HEK293 (cell line): ENCODE measurements around the gene CFAP221.

ENCODE experiments used
- CTCF ChIA-PET: fragments of 350-600 bp; formaldehyde crosslinking; extraction: SDS; loops from one replicate; lab custom pipeline; 2021; ENCODE audit warnings: antibody characterized with exemption; lab: Yijun Ruan, JAX
- POLR2A ChIA-PET: fragments of 300-600 bp; formaldehyde crosslinking; extraction: SDS; loops from one replicate; lab custom pipeline; 2020; ENCODE audit warnings: antibody characterized with exemption, inconsistent platforms; lab: Yijun Ruan, JAX
- H3K27ac ChIP-seq: fragments of 200-500 bp; sonication (Bioruptor generic); 2 replicates; pipeline ENCODE4 v1.5.1; 2014; ENCODE audit warnings: low read depth, low read length, control low read depth, inconsistent platforms; ENCODE audit errors: extremely low read depth
- H3K36me3 ChIP-seq, 2 experiments: fragments of 200-500 bp in 1 of 2; sonication (Bioruptor generic) in 1 of 2; 1 replicate in 1 of 2; 2 replicates in 1 of 2; pipeline ENCODE4 v1.5.1; 2014 to 2017; ENCODE audit warnings: inconsistent platforms in 2 of 2, low read length in 2 of 2; ENCODE audit not compliant: control insufficient read depth in 2 of 2, insufficient read depth in 1 of 2
- H3K4me1 ChIP-seq: fragments of 200-500 bp; sonication (Bioruptor generic); 2 replicates; pipeline ENCODE4 v1.5.1; 2014; ENCODE audit warnings: mild to moderate bottlenecking, low read length, inconsistent platforms; ENCODE audit not compliant: control insufficient read depth, insufficient read depth
- H3K4me3 ChIP-seq: 2 replicates; pipeline ENCODE4 v1.5.1; 2011; ENCODE audit warnings: low read depth, mild to moderate bottlenecking, control low read depth, low read length, moderate library complexity
- H3K9me3 ChIP-seq: fragments of 200-500 bp; sonication (Bioruptor generic); 2 replicates; pipeline ENCODE4 v1.5.1; 2014; ENCODE audit warnings: low read depth, low read length, inconsistent platforms; ENCODE audit not compliant: control insufficient read depth, insufficient read depth
- HOXA7 ChIP-seq: sonication (generic); formaldehyde crosslinking; IDR thresholded peaks from 2 replicates; pipeline ENCODE4 v1.8.1; 2022; ENCODE audit warnings: missing genetic modification reagents, borderline replicate concordance
- IKZF3 ChIP-seq: fragments of 450-650 bp; IDR thresholded peaks from 2 replicates; pipeline ENCODE4 v1.5.0; 2018; ENCODE audit warnings: missing biosample characterization, mild to moderate bottlenecking, missing genetic modification characterization, moderate library complexity
- ZBTB1 ChIP-seq: fragments of 450-650 bp; formaldehyde crosslinking; IDR thresholded peaks from 2 replicates; pipeline ENCODE4 v1.5.1; 2016; ENCODE audit warnings: missing biosample characterization, missing genetic modification characterization
- ZBTB11 ChIP-seq: fragments of 450-650 bp; formaldehyde crosslinking; conservative IDR thresholded peaks from 2 replicates; pipeline ENCODE4 v1.5.1; 2016; ENCODE audit warnings: low read depth, missing biosample characterization, missing genetic modification characterization
- ZNF174 ChIP-seq: fragments of 450-650 bp; formaldehyde crosslinking; IDR thresholded peaks from 2 replicates; pipeline ENCODE4 v1.5.0; 2017; ENCODE audit warnings: missing biosample characterization, mild to moderate bottlenecking, missing genetic modification characterization
- ZNF202 ChIP-seq: fragments of 450-650 bp; formaldehyde crosslinking; IDR thresholded peaks from 2 replicates; pipeline ENCODE4 v1.5.1; 2016; ENCODE audit warnings: missing biosample characterization, missing genetic modification characterization, borderline replicate concordance
- ZNF214 ChIP-seq: fragments of 450-650 bp; formaldehyde crosslinking; IDR thresholded peaks from 2 replicates; pipeline ENCODE4 v1.5.1; 2017; ENCODE audit warnings: missing biosample characterization, mild to moderate bottlenecking, missing genetic modification characterization, borderline replicate concordance
- ZNF274 ChIP-seq, 2 experiments: fragments of 200-500 bp in 1 of 2; fragments of 450-650 bp in 1 of 2; sonication (Bioruptor generic) in 1 of 2; formaldehyde crosslinking in 1 of 2; IDR thresholded peaks; 2 replicates each; pipeline versions ENCODE4 v1.5.1 to v1.6.1; 2014 to 2016; ENCODE audit warnings: borderline replicate concordance in 1 of 2, inconsistent platforms in 1 of 2, low read length in 1 of 2, missing biosample characterization in 1 of 2, missing genetic modification characterization in 1 of 2
- ZNF37A ChIP-seq: fragments of 450-650 bp; IDR thresholded peaks from 2 replicates; pipeline ENCODE4 v1.5.1; 2018; ENCODE audit warnings: missing biosample characterization, missing genetic modification characterization
- ZNF76 ChIP-seq: fragments of 450-650 bp; formaldehyde crosslinking; IDR thresholded peaks from 2 replicates; pipeline ENCODE4; 2016; ENCODE audit warnings: low read depth, missing biosample characterization, missing genetic modification characterization, borderline replicate concordance
- ZNF768 ChIP-seq: fragments of 450-650 bp; formaldehyde crosslinking; IDR thresholded peaks from 2 replicates; pipeline ENCODE4 v1.5.1; 2018; ENCODE audit warnings: missing biosample characterization, mild to moderate bottlenecking, missing genetic modification characterization
- ZNF830 ChIP-seq: fragments of 450-650 bp; IDR thresholded peaks from 2 replicates; pipeline ENCODE4 v1.5.0; 2018; ENCODE audit warnings: missing biosample characterization, missing genetic modification characterization, low read depth, mild to moderate bottlenecking, moderate library complexity

Gene CFAP221

GRCh38 chr2:119704670-119705120 is 160.4 kb downstream of the CFAP221 start (continued):
- TF ChIP-seq ZBTB11 (tag by site-specific recombination): no peak

- CTCF ChIA-PET: no interaction called here
- Histone ChIP-seq H3K4me1 (no peaks in the 10 kb centered on the region), H3K27ac (no peak overlapping the region), H3K36me3 (no peaks in the 10 kb centered on the region), H3K9me3 (no peaks in the 10 kb centered on the region), H3K4me3 (no peak overlapping the region)
- no peak for TF ChIP-seq ZNF768 (tag by site-specific recombination)
- no peak for TF ChIP-seq ZNF37A (tag by site-specific recombination)
- no peak for TF ChIP-seq ZNF202 (tag by site-specific recombination)
- no peak for TF ChIP-seq HOXA7 (CRISPR knock-in tag)
- no peak for TF ChIP-seq IKZF3 (tag by site-specific recombination)
- TF ChIP-seq ZNF76 (tag by site-specific recombination): no peak
- TF ChIP-seq ZBTB1 (tag by site-specific recombination): no peak
- TF ChIP-seq ZNF214: no peak
- no peak for TF ChIP-seq ZNF174
- no peak for TF ChIP-seq ZNF830 (tag by site-specific recombination)
- no peak for TF ChIP-seq ZNF274 (IDR thresholded peaks at IDR 0.05; ENCODE audit: low read length)
- TF ChIP-seq ZNF274 (tag by site-specific recombination; IDR thresholded peaks at IDR 0.05; ENCODE audit: borderline replicate concordance): no peak
- POLR2A ChIA-PET: no interaction called here
Observed at GRCh38 chr2:119706221-119706620, 162.0 kb downstream of the CFAP221 start.
